Activated CD8-positive, alpha-beta memory T cell treated with anti-CD3 and anti-CD28 coated beads for 24 hours (primary cell): ENCODE results near the gene WFS1.
A peak's percentile ranks its signal among the peaks of the same experiment; 100 is the strongest.

Source experiments
- DNase-seq: peaks from one replicate; pipeline ENCODE4 v3.0.0-alpha.2; 2020

WFS1 gene

DNA sequence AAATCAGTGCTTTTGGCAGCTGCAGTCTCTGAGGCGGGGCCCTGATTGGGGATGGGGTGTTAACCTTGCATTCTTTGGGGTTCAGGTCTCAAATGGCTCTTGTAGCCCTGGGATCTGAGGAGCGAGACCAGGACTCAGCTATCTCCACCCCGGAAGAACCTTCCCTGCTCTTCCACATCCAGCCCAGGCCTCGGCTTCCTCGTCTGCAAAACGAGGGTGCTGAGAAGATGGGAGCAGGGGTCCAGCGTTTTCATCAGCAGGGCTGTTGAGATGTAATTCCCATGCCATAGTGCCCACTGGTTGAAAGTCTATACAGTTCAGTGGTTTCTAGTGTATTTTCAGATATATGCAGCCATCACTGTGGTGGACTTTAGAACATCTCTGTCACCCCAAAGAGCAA is 34.6 kb upstream of the WFS1 start:
- DNase-seq, result peak; percentile 11

DNA sequence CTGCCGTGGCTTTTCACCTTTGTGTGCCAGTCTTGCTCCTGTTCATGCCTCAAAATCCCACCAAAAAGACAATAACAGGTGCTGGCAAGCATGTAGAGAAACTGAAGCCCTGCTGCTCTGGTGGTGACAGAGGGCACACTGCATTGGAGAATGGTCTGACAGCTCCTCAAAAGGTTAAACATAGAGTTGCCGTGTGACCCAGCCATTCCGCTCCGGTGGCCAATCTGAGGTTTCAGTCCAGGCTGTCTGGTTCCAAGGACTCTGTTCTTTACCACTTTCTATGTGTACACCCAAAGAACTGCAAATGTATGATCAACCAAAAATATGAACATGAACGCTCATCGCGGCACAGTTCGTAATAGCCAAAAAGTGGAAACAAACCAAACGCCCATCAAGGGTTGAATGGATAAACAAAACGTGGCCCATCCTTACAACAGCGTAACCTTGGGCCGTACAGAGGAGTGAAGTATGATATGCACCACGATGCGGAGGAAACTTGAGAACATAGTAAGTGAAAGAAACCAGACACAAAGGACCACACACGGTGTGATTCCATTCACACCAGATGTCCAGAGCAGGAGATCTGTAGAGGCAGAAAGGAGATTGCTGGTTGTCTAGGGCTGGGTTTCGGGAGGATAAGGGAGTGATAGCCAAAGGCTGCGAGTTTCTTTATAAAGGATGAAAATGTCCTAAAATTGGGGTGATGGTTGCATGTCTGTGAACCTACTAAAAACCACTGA is 33.6 kb upstream of the WFS1 start:
- peak; percentile 24 for DNase-seq

DNA sequence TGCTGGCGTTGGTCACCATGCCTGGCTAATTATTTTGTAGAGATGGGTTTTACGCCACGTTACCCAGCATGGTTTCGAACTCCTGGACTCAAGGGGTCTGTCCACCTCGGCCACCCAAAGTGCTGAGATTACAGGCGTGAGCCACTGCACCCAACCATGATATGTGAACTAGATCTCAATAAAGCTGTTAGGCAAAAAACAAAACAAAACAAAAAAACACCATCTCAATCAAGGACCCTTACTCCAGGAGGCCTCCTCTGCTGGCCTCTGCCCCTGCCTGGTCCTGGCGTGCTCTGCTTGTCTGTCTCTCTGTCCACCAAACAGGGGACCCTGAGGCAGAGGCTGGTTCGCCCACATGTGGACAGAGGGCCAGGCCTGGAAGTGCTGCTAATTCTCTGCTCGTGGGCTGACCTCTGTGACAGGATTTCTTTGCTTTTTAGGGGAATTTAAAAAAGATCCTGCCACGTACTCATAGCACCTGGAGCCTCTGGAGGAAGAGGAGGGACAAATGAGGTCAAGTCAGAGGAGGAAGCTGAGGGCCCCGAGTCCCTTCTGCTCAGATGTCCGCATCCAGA is 32.7 kb upstream of the WFS1 start:
- peak; percentile 15 for DNase-seq

DNA sequence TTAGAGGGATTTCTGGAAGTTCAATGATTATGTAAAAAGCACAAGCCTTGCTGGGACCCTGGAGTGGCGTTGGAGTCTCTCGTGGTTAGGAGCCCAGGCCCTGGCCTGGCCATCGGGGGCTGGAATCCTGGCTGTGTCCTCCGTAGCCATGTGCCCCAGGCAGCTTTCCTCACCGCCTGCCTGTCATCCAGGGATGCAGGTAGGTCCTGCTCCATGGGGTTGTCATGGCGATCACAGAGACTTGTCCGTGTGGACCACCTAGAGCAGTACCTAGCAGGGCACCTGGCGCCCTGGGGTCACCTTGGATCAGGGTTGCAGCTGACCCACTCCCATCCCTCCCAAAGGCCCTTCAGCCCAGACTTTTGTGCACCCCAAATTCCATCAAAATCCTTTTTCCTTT is 30.2 kb upstream of the WFS1 start:
- DNase-seq, result no peak

DNA sequence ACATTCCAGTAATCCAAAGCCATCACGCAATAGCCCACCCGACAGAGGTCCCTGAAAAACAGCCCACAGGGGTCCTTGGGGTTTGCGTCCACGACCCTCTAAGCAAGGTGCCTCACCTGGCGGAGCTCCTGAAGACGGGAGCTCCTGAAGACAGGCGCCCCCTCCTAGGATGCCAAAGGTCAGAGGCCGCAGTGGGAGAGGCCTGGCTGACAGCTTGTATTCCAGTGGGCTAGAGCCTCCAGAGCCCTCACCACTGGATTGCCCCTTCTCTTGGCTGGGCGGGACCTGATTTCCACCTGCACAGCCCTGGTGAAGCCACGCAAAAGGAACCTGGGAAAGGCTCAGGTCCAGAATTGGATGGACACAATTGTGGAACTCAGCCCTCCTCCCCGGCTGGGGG is 29.7 kb upstream of the WFS1 start:
- no peak for DNase-seq

DNA sequence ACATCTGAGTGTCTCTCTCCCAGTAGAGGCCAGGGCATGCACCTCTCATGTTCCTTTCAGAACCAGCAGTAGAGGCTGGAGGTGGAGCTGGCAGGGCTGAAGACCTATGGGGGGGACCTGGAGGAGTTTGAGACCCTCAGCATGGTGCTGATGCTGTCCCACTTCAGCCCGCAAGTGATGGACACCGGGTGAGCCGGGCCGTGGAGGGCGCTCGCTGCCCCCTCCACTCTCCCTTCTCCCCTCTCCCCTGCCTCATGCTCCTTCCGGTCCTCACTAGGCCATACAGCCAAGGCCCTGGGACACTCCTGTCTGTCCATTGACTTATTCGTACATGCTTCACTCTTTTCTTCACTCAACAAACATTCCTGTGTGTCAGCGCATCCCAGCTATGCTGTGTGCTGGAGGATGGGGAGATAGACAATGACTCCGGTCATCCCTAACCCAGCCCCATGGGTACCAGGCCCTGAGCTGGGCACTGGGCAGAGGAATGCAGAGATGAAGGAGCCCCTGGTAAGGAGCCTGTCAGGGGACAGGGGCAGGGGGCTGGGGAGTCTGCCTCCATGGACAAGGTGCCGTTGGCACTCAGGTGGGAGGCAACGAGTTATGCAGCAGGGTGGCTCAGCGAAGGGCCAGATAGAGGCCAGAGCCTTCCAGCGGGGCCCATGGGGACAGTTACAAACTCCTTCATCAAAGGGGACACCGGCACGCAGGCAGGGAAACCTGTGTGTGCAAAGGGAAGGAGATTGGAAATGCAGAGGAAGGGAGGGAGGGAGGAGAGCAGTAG is 28.4 kb upstream of the WFS1 start:
- no peak for DNase-seq

DNA sequence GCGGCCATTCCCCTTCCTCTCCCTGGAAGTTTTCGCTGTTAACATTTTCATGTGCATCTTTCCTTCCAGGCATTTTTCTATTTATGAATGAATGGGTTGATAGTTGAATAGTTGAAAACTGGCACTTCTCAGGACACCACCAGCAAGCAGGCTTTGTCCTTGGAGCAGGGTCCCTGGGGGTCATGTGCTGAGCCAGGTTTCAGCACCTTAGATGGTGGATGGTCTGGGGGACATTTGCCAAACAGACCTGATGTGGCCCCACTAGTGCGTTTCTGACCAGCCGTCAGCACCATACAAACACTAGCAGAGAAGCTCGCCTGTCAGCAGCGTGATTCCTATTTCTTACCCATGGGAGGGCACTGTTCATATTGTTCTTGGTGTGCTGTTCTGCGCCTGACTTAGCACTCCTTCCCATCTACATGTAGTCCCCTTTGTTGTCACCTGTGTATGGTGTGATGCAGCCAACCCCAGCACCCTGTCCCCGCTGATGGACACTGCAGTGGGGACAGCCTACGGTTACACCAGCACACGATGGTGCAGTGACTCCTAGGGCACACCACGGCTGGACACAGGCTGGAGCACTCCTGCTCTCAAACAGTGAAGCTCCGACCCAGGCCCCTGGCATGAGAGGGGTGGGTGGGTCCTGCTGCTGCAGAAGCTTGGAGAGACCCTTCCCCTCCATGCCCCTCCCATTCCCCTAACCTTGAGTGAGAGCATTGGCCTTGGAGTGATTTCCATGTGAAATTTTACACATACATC is 27.2 kb upstream of the WFS1 start:
- no peak for DNase-seq

DNA sequence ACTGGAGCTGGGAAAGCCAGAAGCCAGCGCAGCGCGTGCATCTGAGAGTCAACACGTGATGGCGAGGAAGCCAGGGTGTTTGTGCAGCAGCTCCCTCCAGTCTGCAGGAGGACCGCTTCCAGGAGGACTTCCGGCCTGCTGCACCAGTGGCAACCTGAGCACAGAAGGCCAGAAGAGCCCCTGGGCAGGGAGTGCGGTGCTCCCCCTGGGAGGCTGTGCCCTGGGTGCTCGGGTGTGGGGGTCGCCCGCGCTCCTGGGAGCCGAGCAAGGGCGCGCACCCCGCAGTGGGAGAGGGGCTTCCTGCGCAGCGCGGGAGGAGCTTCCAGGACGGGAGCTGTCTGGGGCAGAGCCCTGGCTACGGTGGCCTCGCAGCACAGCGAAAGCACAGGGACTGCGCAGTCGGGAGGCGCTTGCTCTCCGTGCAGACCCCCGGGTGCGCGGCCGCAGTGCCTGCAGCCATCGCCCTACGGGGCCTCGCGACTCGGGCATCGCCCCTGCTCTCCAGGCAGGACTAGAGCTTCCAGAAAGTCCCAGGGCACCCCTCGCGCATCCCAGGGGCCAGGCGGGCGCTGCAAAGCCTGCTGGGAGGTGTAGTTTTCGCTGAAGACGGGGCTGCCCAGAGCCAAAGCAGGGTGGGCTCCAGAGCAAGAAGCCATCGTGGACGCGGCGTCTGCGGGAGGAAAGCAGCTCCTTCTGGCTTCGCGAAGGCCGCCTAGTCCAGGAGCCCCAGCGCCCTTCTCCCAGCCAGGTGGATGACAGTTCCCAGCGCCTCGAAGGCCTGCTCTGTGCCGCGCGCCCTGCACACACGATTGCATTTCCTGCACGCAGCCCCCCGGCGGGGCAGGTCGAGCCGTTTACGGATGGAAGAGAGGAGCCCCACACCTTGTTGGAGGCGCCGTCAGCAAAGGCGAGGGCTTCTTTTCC is 24.1 kb upstream of the WFS1 start:
- DNase-seq, result no peak

DNA sequence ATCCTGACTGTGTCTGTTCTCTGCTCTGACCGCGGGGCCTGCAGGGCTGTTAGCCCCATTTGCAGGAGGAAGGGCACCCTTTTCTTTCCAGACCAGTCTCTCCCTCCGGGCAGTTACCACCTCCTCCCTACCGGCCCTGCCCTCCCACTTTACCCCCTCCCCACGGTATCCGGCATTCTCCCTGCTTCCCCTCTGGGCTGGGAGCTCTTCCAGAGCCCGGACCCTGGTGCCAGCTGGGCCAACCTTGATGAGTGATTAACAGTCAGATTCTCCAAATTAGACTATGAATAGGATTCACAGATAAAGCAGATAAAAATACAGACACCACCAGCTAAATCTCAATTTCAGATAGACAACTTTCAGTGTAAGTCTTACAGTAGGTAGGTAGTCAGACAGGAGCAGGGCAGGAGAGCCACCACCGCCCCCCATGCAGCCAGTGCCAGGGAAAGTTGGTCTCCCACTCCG is 23.4 kb upstream of the WFS1 start:
- no peak for DNase-seq

DNA sequence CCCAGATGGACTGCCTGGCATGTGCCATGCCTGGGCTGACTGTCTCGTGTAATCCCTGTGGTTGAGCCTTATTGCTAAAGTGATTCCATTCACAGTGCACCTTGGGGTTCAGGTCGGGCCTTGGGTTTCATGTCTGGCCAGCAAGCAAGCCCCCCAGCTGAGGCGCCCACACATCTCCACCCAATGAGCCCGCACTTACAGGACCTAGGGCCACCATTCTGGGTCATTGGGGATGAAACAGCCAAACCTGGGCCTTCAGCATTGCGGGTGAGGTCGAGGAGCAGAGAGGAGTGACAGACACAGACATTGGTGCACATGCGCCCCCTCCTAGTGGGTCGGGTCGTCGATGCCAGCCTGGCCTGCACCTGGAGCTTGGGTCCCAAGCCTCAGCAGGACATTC is 21.3 kb upstream of the WFS1 start:
- DNase-seq, result no peak

DNA sequence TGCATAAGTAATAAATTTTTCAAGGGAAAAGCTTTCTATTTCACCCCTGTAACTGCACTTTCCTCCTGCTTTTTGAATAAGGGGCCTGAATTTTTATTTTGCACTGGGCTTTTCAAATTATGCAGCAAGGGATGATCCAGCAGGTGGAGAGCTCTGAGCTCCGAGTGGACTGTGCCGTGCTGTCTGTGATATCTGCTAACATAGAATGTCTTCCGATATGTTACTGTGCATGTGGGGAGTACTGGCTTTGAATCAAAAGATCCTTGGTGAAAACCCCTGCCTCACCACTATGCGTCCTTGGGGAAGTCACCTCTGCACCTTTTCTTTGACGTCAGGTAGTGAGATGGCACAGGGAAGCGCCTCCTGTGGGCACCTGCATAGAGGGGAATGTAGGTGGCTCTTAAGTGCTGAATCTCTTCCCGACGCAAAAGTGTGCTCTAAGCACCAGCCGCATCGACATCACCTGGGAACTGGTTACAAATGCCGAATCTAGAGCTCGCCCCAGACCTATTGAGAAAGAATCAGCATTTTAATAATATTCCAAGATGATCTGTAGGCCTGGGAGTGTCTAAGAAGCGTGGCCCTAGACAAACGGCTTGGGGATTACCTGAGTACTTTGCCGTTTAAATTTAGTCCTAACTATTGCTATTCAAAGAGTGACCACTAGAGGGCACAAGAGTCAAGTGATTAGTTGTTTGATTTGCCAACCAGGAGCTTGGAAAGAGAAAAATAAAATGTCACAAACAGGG is 19.2 kb upstream of the WFS1 start:
- DNase-seq, result peak; percentile 62

DNA sequence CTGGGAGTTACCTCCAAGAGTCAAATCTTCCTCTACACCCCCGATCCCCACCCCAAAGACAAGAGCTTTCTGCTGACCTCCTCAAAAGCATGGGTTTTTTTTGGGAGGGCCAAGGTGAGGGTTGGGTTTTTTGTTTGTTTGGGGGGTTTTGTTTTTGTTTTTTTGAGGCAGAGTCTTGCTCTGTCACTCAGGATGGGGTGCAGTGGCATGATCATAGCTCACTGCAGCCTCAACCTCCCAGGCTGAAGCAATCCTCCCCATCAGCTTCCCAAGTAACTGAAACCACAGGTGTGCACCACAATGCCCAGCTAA is 18.7 kb upstream of the WFS1 start:
- DNase-seq, result no peak

DNA sequence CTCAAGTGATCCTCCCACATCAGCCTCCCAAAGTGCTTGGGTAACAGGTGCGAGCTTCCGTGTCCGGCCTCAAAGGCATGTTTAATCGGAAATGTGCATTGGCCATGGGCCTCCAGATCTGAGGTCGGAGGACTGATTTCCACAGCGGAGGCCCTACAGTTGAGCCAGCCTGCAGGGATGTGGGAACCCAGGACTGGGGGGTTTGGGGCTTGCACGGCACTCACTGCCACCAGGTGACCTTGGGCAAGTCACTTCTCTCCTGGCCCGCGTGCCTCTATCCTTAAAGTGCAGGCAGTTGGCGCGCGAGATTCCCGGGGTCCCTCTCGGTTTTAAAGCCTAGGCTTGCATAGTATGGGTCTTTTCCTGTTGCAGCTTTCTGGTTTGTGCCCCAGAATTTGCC is 18.3 kb upstream of the WFS1 start:
- DNase-seq, result no peak

DNA sequence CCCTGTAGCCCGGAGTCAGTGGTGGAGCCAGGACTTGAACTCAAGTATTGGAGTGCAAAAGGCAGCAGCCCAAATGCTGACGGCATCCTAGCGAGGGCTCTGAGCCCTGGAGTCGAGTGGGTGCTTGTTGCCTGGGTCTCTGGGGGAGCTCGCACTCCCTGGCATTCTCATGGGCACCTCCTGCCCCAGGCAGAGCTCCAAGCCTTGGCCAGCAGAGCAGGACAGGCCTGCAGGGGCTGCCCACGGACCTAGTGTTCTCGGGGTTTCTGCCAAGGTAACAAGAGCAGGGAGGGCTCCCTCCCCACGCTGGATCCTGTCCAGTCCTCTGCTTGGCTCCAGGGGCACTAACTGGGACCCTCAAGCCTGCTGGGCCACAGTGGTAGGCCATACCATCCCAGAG is 17.6 kb upstream of the WFS1 start:
- no peak for DNase-seq

DNA sequence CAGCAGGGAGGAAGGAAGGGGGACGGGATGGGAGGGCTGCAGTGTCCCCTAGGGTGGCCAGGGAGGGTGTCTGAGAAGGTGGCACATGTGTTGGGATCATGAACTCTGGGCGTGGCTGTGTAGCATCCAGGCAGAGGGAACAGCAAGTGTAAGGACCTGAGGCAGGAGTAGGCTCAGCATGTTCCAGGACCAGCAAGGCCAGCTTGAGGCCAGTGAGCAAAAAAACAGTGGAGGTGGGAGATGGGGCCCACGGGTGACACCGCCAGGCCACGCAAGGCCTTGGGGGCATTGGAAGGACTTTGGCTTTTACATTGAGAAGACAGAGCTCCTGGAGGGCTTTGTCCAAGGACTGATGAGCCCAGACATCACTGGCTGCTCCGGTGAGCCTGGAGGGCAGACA is 16.5 kb upstream of the WFS1 start:
- DNase-seq, result no peak

DNA sequence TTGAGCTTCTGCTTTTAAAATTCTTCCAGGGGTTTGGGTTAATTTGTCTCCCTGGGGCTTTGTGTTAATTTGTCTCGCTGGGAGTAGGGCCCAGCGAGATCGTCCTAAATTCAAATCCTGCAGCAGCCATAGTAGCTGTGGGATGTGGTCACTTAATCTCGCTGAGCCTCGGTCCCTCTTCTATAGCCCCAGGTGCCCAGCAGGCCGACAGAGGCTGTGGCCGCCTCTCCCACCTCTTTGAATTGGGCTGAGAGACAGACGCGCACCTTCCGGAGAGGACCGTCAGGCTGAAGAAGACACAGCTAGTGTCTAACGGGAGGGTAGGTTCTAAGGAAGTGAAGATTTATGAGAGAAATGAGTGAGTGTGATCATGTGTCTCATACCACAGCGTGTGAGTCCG is 15.7 kb upstream of the WFS1 start:
- DNase-seq, result no peak

DNA sequence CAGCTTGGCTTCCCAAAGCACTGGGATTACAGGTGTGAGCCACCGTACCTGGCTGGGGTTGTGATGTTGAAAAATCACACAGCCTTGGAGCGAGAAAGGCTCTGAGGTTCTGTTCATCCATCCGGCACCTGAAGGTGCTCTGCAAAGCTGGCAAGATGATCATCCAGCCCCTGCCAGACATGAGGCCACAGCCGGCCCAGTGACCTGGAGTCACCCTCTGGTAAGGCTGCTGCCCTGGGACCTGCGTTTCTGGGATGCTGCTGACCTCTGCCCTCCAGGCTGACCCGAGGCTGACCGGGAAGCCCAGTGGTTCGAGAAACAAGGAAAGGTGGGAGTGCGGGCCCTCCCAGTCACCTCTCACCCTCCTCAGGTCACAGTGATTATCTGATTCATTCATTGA is 13.5 kb upstream of the WFS1 start:
- no peak for DNase-seq

DNA sequence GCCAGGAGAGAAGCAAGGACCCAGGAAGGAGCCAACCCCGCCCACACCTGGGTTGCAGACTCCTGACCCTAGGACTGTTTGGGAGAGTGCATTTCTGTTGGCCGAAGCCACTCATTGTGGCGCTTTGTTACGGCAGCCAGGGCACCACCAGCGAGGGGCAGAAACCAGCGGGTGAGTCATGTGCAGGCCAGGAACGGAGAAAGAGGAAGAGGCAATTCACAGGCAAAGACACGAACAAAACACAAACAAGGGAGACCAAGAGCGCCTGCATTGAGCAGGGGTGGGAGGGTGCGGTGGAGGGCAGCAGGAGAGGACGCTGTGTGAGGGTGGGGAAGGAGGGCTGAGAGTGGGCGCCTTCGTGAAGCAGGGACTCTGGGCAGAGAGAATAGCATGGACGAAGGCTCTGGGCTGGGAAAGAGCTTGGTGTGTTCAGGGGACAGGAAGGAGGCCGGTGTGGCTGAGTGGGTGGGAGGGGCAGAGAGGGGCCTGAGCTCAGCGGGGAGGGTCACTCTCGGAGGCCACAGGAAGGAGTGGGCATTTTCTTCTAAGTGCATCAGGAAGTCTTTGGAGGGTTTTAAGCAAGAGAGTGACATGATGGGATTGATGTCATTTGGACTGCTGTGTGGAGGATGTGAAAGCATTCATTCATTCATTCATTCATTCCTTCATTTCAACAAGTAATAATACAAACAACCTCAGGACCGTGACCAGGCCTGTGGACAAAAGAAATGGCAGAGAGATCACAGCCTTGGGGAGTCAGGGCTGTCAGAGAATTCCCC is 12.2 kb upstream of the WFS1 start:
- no peak for DNase-seq

DNA sequence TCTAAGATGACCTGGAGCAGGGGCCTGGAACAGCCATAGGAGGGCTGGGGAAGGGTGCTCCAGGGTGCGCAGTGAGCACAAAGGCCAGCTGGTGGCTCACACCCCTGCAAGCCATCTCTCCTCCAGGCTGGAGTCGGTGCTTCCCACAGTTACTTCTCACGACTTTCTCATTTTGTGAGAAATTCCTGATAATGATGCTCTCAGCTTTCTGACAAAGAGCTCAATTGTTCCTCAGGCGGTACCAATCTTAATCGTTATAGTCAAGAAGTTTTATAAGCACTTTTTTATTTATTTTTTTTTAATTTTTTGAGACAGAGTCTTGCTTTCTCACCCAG is 11.7 kb upstream of the WFS1 start:
- DNase-seq, result no peak

DNA sequence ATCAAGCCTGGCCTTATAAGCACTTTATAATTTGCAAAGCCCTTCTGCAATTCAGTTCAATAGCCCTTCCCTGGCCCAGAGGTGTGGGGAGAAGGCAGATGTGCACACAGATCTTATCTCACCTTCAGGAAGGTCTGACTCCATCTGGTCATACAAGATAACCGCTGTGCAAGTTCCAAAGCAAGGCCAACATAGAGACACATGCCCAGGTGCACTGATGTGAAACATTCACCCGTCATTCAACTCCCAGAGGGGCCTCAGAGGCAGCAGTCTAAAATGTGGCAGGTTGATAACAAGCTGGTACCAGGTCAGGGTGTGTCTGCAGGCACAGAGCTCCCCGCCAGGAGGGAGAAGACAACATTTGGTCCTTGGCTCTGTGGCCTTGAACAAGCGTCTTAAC is 10.9 kb upstream of the WFS1 start:
- no peak for DNase-seq

DNA sequence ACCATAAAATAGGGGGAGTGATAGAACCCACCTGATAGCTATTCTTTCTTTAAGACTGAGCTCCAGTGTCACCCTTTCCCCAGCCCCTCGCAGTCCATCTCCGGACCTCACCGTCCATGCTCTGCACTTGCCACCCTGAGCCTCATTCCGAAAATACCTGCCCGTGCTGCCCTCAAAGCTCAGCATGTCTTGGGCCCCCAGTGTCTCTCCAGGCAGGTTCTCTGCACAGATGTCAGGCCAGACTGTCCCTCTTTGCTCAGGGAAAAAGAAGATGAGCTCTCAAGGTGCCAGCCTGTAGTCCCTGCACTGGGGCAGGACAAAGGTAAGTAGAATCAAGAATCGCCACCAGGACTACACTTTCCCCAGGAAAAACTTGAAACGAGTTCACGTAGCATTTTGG is 9.8 kb upstream of the WFS1 start:
- DNase-seq, result no peak
